ENCODE measurements around the gene CDYL2. TPM values are rescaled to one million over a fixed set of nuclear protein-coding genes. Genes with fewer than 3 reads are reported as not detected.
"Not testable (repeated sequence)": the region's sequence is repeated elsewhere in the genome, so short reads cannot be mapped to it uniquely, and the experiment has no call there.

CDYL2 gene
- total RNA-seq, 4 donors from 2014 or later = 0.80 to 3.5 (median 2.3) TPM

- peaks cover 0 to 8% of the 10 kb centered on the region in 2 donors for H3K9me3 ChIP-seq
- no peak for TF ChIP-seq POLR2A (IDR thresholded peaks at IDR 0.05)
- no peak for TF ChIP-seq CTCF (IDR thresholded peaks at IDR 0.05)
- TF ChIP-seq EP300 (IDR thresholded peaks at IDR 0.05; ENCODE audit: low read depth) = no peak
- no peak for TF ChIP-seq POLR2AphosphoS5 (IDR thresholded peaks at IDR 0.05)
- in situ Hi-C loops (cut with MboI; ENCODE audit: low pct_ligation_motif_present in 1 of 4, low pct_unique_long_range_greater_than_20kb in 1 of 4, low sequenced_read_pairs in 3 of 4) = no loop called here
- H3K4me1 ChIP-seq = no peaks in the 10 kb centered on the region
- DNase-seq = no peak
- intact Hi-C loops (cut with DNase I; ENCODE audit: low total_unique reads) = no loop called here
- H3K27ac ChIP-seq = no peak overlapping the region
- no peaks in the 10 kb centered on the region for H3K36me3 ChIP-seq
- 78 to 95% methylated on average over 2 to 9 of the region's 9 CpGs for WGBS, 2 donors (ENCODE audit: low coverage in 1 of 2)
- H3K27me3 ChIP-seq = no peaks in the 10 kb centered on the region
- H3K4me3 ChIP-seq = no peak overlapping the region
Observed at GRCh38 chr16:80655751-80656150, 148.6 kb downstream of the CDYL2 start.

- intact Hi-C loops (cut with DNase I; ENCODE audit: low total_unique reads) (no loop called here), in situ Hi-C loops (cut with MboI; ENCODE audit: low pct_ligation_motif_present in 1 of 4, low pct_unique_long_range_greater_than_20kb in 1 of 4, low sequenced_read_pairs in 3 of 4) (no loop called here)
- Histone ChIP-seq H3K9me3 (peaks cover 0 to 2% of the 10 kb centered on the region in 2 donors), H3K36me3 (no peaks in the 10 kb centered on the region), H3K27ac (no peak overlapping the region), H3K4me3 (no peak overlapping the region), H3K4me1 (no peaks in the 10 kb centered on the region), H3K27me3 (no peaks in the 10 kb centered on the region)
- DNase-seq = no peak
- TF ChIP-seq POLR2AphosphoS5 (IDR thresholded peaks at IDR 0.05) (no peak), CTCF (IDR thresholded peaks at IDR 0.05) (no peak), POLR2A (IDR thresholded peaks at IDR 0.05) (no peak), EP300 (IDR thresholded peaks at IDR 0.05; ENCODE audit: low read depth) (no peak)
- 92 to 93% methylated on average over 2 to 14 of the region's 14 CpGs for WGBS, 2 donors (ENCODE audit: low coverage in 1 of 2)
Observed at GRCh38 chr16:80654094-80654862, 150.1 kb downstream of the CDYL2 start.

GRCh38 chr16:80652441-80652840 is 152.0 kb downstream of the CDYL2 start:
- no peak for DNase-seq
- intact Hi-C loops (cut with DNase I; ENCODE audit: low total_unique reads) = no loop called here
- TF ChIP-seq POLR2A (IDR thresholded peaks at IDR 0.05) (no peak), CTCF (IDR thresholded peaks at IDR 0.05) (no peak), EP300 (IDR thresholded peaks at IDR 0.05; ENCODE audit: low read depth) (no peak), POLR2AphosphoS5 (IDR thresholded peaks at IDR 0.05) (no peak)
- WGBS, 2 donors (ENCODE audit: low coverage in 1 of 2) = 77% methylated on average over 5 of the region's 5 CpGs; no CpG with 5 or more reads in 1 of the 2 donors
- no peak overlapping the region for H3K4me3 ChIP-seq
- peaks cover 0 to 7% of the 10 kb centered on the region in 2 donors for H3K9me3 ChIP-seq
- no peaks in the 10 kb centered on the region for H3K4me1 ChIP-seq
- in situ Hi-C loops (cut with MboI; ENCODE audit: low pct_ligation_motif_present in 1 of 4, low pct_unique_long_range_greater_than_20kb in 1 of 4, low sequenced_read_pairs in 3 of 4) = no loop called here
- H3K27me3 ChIP-seq = no peaks in the 10 kb centered on the region
- H3K36me3 ChIP-seq = no peaks in the 10 kb centered on the region
- H3K27ac ChIP-seq = no peak overlapping the region

- DNase-seq; H3K4me3 ChIP-seq; H3K27me3 ChIP-seq; H3K4me1 ChIP-seq; H3K36me3 ChIP-seq; intact Hi-C loops (cut with DNase I; ENCODE audit: low total_unique reads); H3K27ac ChIP-seq; in situ Hi-C loops (cut with MboI; ENCODE audit: low pct_ligation_motif_present in 1 of 4, low pct_unique_long_range_greater_than_20kb in 1 of 4, low sequenced_read_pairs in 3 of 4): not testable (repeated sequence)
- H3K9me3 ChIP-seq = peaks cover 0 to 11% of the 10 kb centered on the region in 2 donors
- WGBS, 2 donors (ENCODE audit: low coverage in 1 of 2) = 70 to 82% methylated on average over 1 of the region's 1 CpG
Observed at GRCh38 chr16:80650281-80650680, 154.1 kb downstream of the CDYL2 start.
